ENCODE results near the gene ARL8B. TPM values are rescaled to one million over a fixed set of nuclear protein-coding genes. Genes with fewer than 3 reads are reported as not detected.

The ARL8B gene
- total and polyA plus RNA-seq, 9 of the 15 experiments (the other 6 are each of a cell fraction or from before 2014, with no cell fraction given): 28.5 to 99.4 (median 77.2) TPM

DNA sequence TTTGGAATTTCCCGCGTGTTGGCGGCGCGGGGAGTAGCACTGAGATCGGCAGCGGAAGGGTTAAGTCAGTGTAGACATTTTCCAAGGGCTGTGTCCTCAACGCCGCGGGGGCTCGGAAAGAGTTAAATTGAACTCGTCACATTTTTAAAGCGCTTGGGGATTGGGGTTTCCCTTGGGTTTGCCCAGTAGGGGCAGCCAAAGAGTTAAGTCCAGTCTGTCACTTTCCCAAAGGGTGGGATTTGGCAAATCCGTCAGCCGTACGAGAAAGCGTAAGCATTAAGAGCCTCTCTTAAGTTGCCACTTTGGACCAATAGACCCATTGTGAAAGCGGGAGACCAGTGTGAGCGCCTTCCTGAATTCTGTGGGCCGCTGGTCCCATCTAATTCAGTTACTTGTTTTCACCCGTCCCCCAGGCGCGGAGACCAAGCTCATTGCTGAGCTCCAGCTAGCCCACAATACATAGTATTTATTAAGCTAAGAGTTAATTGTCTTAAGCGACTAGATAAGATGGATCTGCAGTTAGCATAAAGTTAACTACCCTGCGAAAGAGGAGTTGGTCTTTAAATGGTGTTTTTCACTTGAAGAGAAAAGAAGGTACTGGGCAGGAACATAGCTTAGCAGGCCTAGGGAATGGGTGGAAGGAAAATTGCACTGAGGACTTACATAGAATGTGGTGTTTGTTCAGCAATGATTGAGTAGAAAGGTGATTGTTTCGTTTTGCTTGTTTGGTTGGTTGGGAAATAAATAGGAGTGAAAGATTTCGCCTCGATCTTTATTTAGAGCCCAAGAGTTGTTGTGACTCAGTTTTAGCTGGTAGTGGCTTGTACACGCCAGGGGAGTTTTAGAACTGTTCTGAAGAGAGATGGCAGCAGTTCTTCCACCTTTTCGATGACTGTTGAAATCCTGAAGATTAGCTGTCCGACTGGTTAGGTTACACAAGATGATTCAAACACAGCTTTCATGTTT, 932 bp downstream of the ARL8B start (continued):
- TF ChIP-seq PRMT5 (CRISPR knock-in tag; IDR thresholded peaks at IDR 0.05): no peak
- TF ChIP-seq ZNF165 (CRISPR knock-in tag; IDR thresholded peaks at IDR 0.05; ENCODE audit: borderline replicate concordance): no peak
- TF ChIP-seq, protein P1, sequence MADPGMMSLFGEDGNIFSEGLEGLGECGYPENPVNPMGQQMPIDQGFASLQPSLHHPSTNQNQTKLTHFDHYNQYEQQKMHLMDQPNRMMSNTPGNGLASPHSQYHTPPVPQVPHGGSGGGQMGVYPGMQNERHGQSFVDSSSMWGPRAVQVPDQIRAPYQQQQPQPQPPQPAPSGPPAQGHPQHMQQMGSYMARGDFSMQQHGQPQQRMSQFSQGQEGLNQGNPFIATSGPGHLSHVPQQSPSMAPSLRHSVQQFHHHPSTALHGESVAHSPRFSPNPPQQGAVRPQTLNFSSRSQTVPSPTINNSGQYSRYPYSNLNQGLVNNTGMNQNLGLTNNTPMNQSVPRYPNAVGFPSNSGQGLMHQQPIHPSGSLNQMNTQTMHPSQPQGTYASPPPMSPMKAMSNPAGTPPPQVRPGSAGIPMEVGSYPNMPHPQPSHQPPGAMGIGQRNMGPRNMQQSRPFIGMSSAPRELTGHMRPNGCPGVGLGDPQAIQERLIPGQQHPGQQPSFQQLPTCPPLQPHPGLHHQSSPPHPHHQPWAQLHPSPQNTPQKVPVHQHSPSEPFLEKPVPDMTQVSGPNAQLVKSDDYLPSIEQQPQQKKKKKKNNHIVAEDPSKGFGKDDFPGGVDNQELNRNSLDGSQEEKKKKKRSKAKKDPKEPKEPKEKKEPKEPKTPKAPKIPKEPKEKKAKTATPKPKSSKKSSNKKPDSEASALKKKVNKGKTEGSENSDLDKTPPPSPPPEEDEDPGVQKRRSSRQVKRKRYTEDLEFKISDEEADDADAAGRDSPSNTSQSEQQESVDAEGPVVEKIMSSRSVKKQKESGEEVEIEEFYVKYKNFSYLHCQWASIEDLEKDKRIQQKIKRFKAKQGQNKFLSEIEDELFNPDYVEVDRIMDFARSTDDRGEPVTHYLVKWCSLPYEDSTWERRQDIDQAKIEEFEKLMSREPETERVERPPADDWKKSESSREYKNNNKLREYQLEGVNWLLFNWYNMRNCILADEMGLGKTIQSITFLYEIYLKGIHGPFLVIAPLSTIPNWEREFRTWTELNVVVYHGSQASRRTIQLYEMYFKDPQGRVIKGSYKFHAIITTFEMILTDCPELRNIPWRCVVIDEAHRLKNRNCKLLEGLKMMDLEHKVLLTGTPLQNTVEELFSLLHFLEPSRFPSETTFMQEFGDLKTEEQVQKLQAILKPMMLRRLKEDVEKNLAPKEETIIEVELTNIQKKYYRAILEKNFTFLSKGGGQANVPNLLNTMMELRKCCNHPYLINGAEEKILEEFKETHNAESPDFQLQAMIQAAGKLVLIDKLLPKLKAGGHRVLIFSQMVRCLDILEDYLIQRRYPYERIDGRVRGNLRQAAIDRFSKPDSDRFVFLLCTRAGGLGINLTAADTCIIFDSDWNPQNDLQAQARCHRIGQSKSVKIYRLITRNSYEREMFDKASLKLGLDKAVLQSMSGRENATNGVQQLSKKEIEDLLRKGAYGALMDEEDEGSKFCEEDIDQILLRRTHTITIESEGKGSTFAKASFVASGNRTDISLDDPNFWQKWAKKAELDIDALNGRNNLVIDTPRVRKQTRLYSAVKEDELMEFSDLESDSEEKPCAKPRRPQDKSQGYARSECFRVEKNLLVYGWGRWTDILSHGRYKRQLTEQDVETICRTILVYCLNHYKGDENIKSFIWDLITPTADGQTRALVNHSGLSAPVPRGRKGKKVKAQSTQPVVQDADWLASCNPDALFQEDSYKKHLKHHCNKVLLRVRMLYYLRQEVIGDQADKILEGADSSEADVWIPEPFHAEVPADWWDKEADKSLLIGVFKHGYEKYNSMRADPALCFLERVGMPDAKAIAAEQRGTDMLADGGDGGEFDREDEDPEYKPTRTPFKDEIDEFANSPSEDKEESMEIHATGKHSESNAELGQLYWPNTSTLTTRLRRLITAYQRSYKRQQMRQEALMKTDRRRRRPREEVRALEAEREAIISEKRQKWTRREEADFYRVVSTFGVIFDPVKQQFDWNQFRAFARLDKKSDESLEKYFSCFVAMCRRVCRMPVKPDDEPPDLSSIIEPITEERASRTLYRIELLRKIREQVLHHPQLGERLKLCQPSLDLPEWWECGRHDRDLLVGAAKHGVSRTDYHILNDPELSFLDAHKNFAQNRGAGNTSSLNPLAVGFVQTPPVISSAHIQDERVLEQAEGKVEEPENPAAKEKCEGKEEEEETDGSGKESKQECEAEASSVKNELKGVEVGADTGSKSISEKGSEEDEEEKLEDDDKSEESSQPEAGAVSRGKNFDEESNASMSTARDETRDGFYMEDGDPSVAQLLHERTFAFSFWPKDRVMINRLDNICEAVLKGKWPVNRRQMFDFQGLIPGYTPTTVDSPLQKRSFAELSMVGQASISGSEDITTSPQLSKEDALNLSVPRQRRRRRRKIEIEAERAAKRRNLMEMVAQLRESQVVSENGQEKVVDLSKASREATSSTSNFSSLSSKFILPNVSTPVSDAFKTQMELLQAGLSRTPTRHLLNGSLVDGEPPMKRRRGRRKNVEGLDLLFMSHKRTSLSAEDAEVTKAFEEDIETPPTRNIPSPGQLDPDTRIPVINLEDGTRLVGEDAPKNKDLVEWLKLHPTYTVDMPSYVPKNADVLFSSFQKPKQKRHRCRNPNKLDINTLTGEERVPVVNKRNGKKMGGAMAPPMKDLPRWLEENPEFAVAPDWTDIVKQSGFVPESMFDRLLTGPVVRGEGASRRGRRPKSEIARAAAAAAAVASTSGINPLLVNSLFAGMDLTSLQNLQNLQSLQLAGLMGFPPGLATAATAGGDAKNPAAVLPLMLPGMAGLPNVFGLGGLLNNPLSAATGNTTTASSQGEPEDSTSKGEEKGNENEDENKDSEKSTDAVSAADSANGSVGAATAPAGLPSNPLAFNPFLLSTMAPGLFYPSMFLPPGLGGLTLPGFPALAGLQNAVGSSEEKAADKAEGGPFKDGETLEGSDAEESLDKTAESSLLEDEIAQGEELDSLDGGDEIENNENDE (IDR thresholded peaks at IDR 0.05; ENCODE audit: low read depth, low read length): no peak
- no peak for TF ChIP-seq ZNF197 (CRISPR knock-in tag; IDR thresholded peaks at IDR 0.05; ENCODE audit: low read depth)
- TF ChIP-seq, protein P2, sequence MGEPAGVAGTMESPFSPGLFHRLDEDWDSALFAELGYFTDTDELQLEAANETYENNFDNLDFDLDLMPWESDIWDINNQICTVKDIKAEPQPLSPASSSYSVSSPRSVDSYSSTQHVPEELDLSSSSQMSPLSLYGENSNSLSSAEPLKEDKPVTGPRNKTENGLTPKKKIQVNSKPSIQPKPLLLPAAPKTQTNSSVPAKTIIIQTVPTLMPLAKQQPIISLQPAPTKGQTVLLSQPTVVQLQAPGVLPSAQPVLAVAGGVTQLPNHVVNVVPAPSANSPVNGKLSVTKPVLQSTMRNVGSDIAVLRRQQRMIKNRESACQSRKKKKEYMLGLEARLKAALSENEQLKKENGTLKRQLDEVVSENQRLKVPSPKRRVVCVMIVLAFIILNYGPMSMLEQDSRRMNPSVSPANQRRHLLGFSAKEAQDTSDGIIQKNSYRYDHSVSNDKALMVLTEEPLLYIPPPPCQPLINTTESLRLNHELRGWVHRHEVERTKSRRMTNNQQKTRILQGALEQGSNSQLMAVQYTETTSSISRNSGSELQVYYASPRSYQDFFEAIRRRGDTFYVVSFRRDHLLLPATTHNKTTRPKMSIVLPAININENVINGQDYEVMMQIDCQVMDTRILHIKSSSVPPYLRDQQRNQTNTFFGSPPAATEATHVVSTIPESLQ (CRISPR knock-in tag; IDR thresholded peaks at IDR 0.05): no peak
- TF ChIP-seq CAMTA2 (CRISPR knock-in tag; conservative IDR thresholded peaks at IDR 0.05): no peak
- no peak for TF ChIP-seq ZNF589 (CRISPR knock-in tag; IDR thresholded peaks at IDR 0.05; ENCODE audit: low read depth)
- TF ChIP-seq ERF (CRISPR knock-in tag; IDR thresholded peaks at IDR 0.05): no peak
- no peak for TF ChIP-seq EP400 (IDR thresholded peaks at IDR 0.05)
- no peak for TF ChIP-seq KLF6 (CRISPR knock-in tag; IDR thresholded peaks at IDR 0.05; ENCODE audit: borderline replicate concordance)
- TF ChIP-seq ZNF830 (CRISPR knock-in tag; IDR thresholded peaks at IDR 0.05): no peak
- TF ChIP-seq RBM39 (optimal IDR thresholded peaks at IDR 0.05; ENCODE audit: low read depth, low read length): no peak
- peak; percentile 18; the same call in 1 of the 2 replicates for TF ChIP-seq CREM (IDR thresholded peaks at IDR 0.05; ENCODE audit: low read depth)
- no peak for TF ChIP-seq HMG20A (CRISPR knock-in tag; conservative IDR thresholded peaks at IDR 0.05)

Data from K562 (cell line).